ENCODE measurements around the gene TLN1.

- no peak for TF ChIP-seq EZH2phosphoT487 (IDR thresholded peaks at IDR 0.05; ENCODE audit: borderline replicate concordance, low read depth, low read length)
- TF ChIP-seq, protein P1, sequence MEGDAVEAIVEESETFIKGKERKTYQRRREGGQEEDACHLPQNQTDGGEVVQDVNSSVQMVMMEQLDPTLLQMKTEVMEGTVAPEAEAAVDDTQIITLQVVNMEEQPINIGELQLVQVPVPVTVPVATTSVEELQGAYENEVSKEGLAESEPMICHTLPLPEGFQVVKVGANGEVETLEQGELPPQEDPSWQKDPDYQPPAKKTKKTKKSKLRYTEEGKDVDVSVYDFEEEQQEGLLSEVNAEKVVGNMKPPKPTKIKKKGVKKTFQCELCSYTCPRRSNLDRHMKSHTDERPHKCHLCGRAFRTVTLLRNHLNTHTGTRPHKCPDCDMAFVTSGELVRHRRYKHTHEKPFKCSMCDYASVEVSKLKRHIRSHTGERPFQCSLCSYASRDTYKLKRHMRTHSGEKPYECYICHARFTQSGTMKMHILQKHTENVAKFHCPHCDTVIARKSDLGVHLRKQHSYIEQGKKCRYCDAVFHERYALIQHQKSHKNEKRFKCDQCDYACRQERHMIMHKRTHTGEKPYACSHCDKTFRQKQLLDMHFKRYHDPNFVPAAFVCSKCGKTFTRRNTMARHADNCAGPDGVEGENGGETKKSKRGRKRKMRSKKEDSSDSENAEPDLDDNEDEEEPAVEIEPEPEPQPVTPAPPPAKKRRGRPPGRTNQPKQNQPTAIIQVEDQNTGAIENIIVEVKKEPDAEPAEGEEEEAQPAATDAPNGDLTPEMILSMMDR (conservative IDR thresholded peaks at IDR 0.05; ENCODE audit: low read length) = peak; percentile 65
Measured at GRCh38 chr9:35732185-35732799, at the start of gene TLN1, which contains the start of gene CREB3.

Data from OCI-LY7 (cell line).